ENCODE measurements around the gene FILIP1L.

DNA sequence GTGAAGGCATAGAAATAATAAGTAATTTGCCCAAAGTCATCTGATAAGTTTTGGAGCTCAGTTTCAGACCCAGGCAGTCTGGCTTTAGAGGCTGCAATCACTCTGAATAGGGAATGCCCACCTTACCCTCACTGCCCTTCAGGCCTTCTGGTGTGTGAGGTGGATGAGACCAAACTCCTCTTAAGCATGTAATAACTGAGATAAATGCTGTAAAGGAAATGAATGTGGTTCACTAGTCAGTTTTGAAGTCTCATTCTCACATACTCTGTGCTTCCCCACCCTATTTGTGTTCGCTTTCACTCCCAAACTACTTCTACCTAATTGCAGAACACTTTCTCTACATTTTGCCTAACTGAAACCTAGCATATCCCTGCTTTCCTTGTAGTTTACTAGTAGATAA, 144.1 kb downstream of the FILIP1L start:
- TF ChIP-seq CTCF (IDR thresholded peaks at IDR 0.05) (no peak), POLR2A (IDR thresholded peaks at IDR 0.05) (no peak), POLR2AphosphoS5 (IDR thresholded peaks at IDR 0.05) (no peak)
